ENCODE results near the gene ZMYND8. TPM values are rescaled to one million over a fixed set of nuclear protein-coding genes. Genes with fewer than 3 reads are reported as not detected.
"Not testable (repeated sequence)": the region's sequence is repeated elsewhere in the genome, so short reads cannot be mapped to it uniquely, and the experiment has no call there.

ZMYND8 gene
- total RNA-seq, 4 donors from 2014 or later = 48.5 to 169 (median 54.1) TPM

DNA sequence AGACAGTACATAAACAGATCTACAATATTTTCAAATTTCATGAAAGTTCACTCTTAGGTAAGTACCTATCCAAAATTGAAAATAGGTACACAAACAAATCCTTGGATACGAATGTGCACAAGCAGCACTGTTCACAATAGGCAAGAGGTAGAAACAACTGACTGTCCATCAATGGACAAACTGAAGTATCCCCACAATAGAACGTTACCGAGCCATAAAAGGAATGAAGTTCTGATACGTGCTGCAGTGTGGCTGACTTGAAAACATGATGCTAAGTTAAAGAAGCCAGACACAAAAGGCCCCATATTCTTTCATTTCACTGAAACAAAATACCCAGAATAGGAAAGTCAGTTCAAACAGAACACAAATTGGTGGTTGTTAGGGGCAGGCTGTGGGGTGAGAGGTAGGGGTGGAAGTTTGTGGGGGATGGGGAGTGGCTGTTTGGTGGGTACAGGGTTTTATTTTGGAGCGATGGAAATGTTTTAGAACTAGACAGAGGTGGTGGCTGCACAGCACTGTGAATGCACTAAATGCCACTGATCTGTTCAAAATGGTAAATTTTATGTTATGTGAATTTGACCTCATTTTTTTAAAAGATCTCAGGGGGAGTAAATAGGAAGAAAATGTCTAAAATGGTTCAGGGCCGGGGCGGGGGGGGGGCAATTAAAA is 89.5 kb downstream of the ZMYND8 start:
- H3K4me1 ChIP-seq = peaks cover 4% of the 10 kb centered on the region
- 66% methylated on average over 7 of the region's 7 CpGs for WGBS
- peaks cover 28% of the 10 kb centered on the region for H3K36me3 ChIP-seq
- no peak for DNase-seq (ENCODE audit: low spot score in 2 of 2)
- no peaks in the 10 kb centered on the region for H3K9me3 ChIP-seq
- no peak overlapping the region for H3K27ac ChIP-seq
- H3K27me3 ChIP-seq = no peaks in the 10 kb centered on the region
- no peak overlapping the region for H3K4me3 ChIP-seq
- TF ChIP-seq POLR2AphosphoS5 (IDR thresholded peaks at IDR 0.05) = no peak
- no peak for TF ChIP-seq POLR2A (IDR thresholded peaks at IDR 0.05)
- TF ChIP-seq, protein P1, sequence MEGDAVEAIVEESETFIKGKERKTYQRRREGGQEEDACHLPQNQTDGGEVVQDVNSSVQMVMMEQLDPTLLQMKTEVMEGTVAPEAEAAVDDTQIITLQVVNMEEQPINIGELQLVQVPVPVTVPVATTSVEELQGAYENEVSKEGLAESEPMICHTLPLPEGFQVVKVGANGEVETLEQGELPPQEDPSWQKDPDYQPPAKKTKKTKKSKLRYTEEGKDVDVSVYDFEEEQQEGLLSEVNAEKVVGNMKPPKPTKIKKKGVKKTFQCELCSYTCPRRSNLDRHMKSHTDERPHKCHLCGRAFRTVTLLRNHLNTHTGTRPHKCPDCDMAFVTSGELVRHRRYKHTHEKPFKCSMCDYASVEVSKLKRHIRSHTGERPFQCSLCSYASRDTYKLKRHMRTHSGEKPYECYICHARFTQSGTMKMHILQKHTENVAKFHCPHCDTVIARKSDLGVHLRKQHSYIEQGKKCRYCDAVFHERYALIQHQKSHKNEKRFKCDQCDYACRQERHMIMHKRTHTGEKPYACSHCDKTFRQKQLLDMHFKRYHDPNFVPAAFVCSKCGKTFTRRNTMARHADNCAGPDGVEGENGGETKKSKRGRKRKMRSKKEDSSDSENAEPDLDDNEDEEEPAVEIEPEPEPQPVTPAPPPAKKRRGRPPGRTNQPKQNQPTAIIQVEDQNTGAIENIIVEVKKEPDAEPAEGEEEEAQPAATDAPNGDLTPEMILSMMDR (IDR thresholded peaks at IDR 0.05) = no peak
- no peak for TF ChIP-seq EP300 (IDR thresholded peaks at IDR 0.05)

DNA sequence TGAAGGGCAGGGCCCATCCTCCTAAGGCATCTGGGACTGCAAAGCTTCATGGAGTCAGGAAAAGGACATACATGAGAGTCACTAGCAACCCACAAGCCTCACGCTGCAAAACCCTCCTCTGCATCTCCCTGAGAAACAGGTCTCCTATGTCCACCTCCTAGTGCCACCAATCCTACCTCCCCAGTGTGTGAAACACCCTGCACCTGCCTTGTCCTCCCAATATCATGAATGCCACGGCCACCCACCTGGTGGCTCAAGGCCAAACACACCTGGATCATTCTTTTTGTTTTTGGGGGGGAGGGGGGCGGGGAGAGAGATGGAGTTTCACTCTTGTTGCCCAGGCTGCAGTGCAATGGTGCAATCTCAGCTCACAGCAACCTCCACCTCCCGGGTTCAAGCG is 90.5 kb downstream of the ZMYND8 start:
- WGBS = 87% methylated on average over 5 of the region's 5 CpGs
- Histone ChIP-seq H3K27ac (no peak overlapping the region), H3K36me3 (peaks cover 29% of the 10 kb centered on the region), H3K4me3 (no peak overlapping the region), H3K9me3 (no peaks in the 10 kb centered on the region), H3K4me1 (peaks cover 4% of the 10 kb centered on the region), H3K27me3 (no peaks in the 10 kb centered on the region)
- no peak for TF ChIP-seq POLR2A (IDR thresholded peaks at IDR 0.05)
- TF ChIP-seq POLR2AphosphoS5 (IDR thresholded peaks at IDR 0.05) = no peak
- TF ChIP-seq EP300 (IDR thresholded peaks at IDR 0.05) = no peak
- TF ChIP-seq, protein P1 (IDR thresholded peaks at IDR 0.05) = no peak
- no peak for DNase-seq (ENCODE audit: low spot score in 2 of 2)

DNA sequence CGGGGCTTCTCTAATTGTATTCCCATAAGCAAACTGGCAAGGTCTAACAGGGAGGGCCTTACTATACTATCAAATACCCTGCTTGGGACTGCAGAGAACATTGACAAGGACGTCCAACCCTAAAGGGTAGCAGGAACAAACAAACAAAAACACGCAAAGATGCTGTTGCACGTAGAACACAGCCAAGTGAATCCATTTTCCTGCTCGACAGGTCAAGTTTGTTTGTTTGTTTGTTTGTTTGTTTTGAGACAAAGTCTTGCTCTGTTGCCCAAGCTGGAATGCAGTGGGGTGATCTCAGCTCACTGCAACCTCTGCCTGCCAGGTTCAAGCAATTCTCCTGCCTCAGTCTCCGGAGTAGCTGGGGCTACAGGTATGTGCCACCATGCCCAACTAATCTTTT is 91.3 kb downstream of the ZMYND8 start:
- peaks cover 35% of the 10 kb centered on the region for H3K36me3 ChIP-seq
- TF ChIP-seq EP300 (IDR thresholded peaks at IDR 0.05) = no peak
- TF ChIP-seq POLR2AphosphoS5 (IDR thresholded peaks at IDR 0.05) = no peak
- TF ChIP-seq, protein P1 (IDR thresholded peaks at IDR 0.05) = no peak
- TF ChIP-seq POLR2A (IDR thresholded peaks at IDR 0.05) = no peak
- H3K27ac ChIP-seq = no peak overlapping the region
- H3K4me1 ChIP-seq = peaks cover 4% of the 10 kb centered on the region
- H3K9me3 ChIP-seq = no peaks in the 10 kb centered on the region
- H3K4me3 ChIP-seq = no peak overlapping the region
- no peak for DNase-seq (ENCODE audit: low spot score in 2 of 2)
- H3K27me3 ChIP-seq = no peaks in the 10 kb centered on the region
- WGBS = 90% methylated on average over 6 of the region's 6 CpGs

DNA sequence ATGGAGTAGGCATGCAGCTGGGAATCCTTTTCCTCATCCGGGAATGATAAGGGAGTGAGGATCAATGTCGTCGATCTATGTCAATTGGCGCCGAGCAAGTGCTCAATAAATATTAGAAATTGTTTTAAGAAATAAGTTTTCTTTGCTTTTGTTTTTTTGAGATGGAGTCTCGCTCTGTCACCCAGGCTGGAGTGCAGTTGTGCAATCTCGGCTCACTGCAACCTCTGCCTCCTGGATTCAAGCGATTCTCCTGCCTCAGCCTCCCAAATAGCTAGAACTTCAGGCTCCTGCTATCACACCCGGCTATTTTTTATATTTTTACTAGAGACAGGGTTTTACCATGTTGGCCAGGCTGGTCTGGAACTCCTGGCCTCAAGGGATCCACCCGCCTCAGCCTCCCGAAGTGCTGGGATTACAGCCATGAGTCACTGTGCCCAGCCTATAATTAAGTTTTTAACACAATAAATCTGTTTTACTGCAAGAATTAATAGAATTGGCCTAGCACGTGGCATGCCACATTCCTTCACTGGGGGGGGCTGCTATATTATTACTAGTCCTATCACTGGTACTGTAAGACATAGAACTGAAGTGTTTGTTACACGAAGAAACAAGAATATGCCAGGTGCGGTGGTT is 92.2 kb downstream of the ZMYND8 start:
- WGBS = 61% methylated on average over 14 of the region's 14 CpGs
- peaks cover 42% of the 10 kb centered on the region for H3K36me3 ChIP-seq
- not testable (repeated sequence) for DNase-seq (ENCODE audit: low spot score in 2 of 2); H3K27me3 ChIP-seq; H3K4me3 ChIP-seq; H3K4me1 ChIP-seq; H3K27ac ChIP-seq; H3K9me3 ChIP-seq

DNA sequence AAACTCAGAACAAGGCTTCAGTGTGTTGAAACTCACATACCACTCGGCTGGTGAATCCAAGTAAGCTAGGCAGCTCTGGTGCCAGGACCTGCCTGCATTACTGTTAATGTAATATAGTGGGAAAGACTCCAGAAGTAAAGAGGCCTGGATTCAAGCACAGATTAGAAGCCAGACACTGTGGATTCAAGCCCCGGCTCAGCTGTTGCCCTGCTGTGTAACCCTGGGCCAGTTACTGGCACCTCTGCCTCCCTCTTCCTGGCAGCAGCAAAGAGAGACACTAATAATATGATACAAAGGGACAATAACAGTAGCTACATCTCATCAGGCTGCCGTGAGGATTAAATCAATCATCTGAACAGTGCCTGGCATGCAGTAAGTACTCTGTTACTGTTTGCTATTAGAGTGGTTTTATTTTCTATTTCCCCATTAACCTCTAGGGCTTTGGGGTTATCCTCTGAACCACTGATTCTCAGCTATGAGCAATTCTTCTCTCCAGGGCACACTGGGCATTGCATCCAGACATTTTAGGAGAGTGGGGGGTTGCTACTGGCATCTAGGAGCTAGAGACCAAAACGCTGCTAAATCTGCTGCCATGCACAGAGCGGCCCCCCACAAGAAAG is 92.9 kb downstream of the ZMYND8 start:
- Histone ChIP-seq H3K27ac (no peak overlapping the region), H3K36me3 (peaks cover 47% of the 10 kb centered on the region)

More for the DNA sequence above, 92.9 kb downstream of the ZMYND8 start:
- Histone ChIP-seq H3K9me3 (no peaks in the 10 kb centered on the region), H3K4me3 (no peak overlapping the region), H3K27me3 (no peaks in the 10 kb centered on the region), H3K4me1 (peaks cover 14% of the 10 kb centered on the region)
- TF ChIP-seq, protein P1 (IDR thresholded peaks at IDR 0.05) = no peak
- TF ChIP-seq POLR2A (IDR thresholded peaks at IDR 0.05) (no peak), POLR2AphosphoS5 (IDR thresholded peaks at IDR 0.05) (no peak), EP300 (IDR thresholded peaks at IDR 0.05) (no peak)
- 70% methylated on average over 4 of the region's 5 CpGs for WGBS
- DNase-seq (ENCODE audit: low spot score in 2 of 2) = no peak
